Trophoblast cell (in vitro differentiated cells and primary cell): Measurements from ENCODE around the gene LHPP.

Experiments
- DNase-seq, 2 donors: peaks; one replicate each; pipeline ENCODE4 v3.0.0-alpha.2; 2016
- H2AFZ ChIP-seq: 2 replicates; pipeline ENCODE4 v1.6.1; 2013; ENCODE audit warnings: low read length, moderate library complexity, mild to moderate bottlenecking; ENCODE audit not compliant: insufficient read depth, poor library complexity
- H2AK5ac ChIP-seq: 2 replicates; pipeline ENCODE4 v1.6.1; 2013; ENCODE audit warnings: mild to moderate bottlenecking, low read length
- H2BK120ac ChIP-seq: 2 replicates; pipeline ENCODE4 v1.6.1; 2013; ENCODE audit warnings: low read length, mild to moderate bottlenecking, moderate library complexity; ENCODE audit not compliant: insufficient read depth, poor library complexity
- H2BK12ac ChIP-seq: 2 replicates; pipeline ENCODE4 v1.6.1; 2013; ENCODE audit warnings: mild to moderate bottlenecking, low read length, moderate library complexity
- H2BK5ac ChIP-seq: 2 replicates; pipeline ENCODE4 v1.6.1; 2013; ENCODE audit warnings: low read length, low read depth, moderate library complexity, mild to moderate bottlenecking; ENCODE audit not compliant: poor library complexity
- H3K14ac ChIP-seq: 2 replicates; pipeline ENCODE4 v1.6.1; 2013; ENCODE audit warnings: mild to moderate bottlenecking, low read length
- H3K18ac ChIP-seq: 2 replicates; pipeline ENCODE4 v1.6.1; 2013; ENCODE audit warnings: mild to moderate bottlenecking, low read length
- H3K23ac ChIP-seq: 2 replicates; pipeline ENCODE4 v1.6.1; 2013; ENCODE audit warnings: low read length
- H3K27ac ChIP-seq: 2 replicates; pipeline ENCODE4 v1.5.1; 2013; ENCODE audit warnings: low read depth, mild to moderate bottlenecking, inconsistent platforms, low read length, moderate library complexity
- H3K27me3 ChIP-seq: 2 replicates; pipeline ENCODE4 v1.6.1; 2013; ENCODE audit warnings: inconsistent platforms, mild to moderate bottlenecking, low read length, moderate library complexity; ENCODE audit not compliant: insufficient read depth
- H3K36me3 ChIP-seq, 2 experiments: 1 replicate in 1 of 2; 2 replicates in 1 of 2; pipeline ENCODE4 v1.6.1; 2013; ENCODE audit warnings: low read length in 2 of 2, mild to moderate bottlenecking in 2 of 2, moderate library complexity in 1 of 2; ENCODE audit not compliant: insufficient read depth in 2 of 2, control insufficient read depth in 1 of 2
- H3K4ac ChIP-seq: 2 replicates; pipeline ENCODE4 v1.6.1; 2013; ENCODE audit warnings: low read depth, mild to moderate bottlenecking, low read length, moderate library complexity
- H3K4me1 ChIP-seq, 2 experiments: 1 replicate in 1 of 2; 2 replicates in 1 of 2; pipeline ENCODE4 v1.6.1; 2013; ENCODE audit warnings: low read length in 2 of 2, mild to moderate bottlenecking in 2 of 2, moderate library complexity in 1 of 2; ENCODE audit not compliant: insufficient read depth in 2 of 2, control insufficient read depth in 1 of 2
- H3K4me2 ChIP-seq: 2 replicates; pipeline ENCODE4 v1.6.1; 2013; ENCODE audit warnings: inconsistent platforms, mild to moderate bottlenecking, low read length, moderate library complexity
- H3K4me3 ChIP-seq: 2 replicates; pipeline ENCODE4 v1.5.1; 2013; ENCODE audit warnings: mild to moderate bottlenecking, low read depth, low read length, inconsistent platforms
- H3K79me1 ChIP-seq: one replicate; pipeline ENCODE4 v1.6.1; 2013; ENCODE audit warnings: low read length
- H3K79me2 ChIP-seq: 2 replicates; pipeline ENCODE4 v1.6.1; 2013; ENCODE audit warnings: low read length, mild to moderate bottlenecking; ENCODE audit not compliant: control insufficient read depth, insufficient read depth, poor library complexity
- H3K9ac ChIP-seq: 2 replicates; pipeline ENCODE4 v1.6.1; 2013; ENCODE audit warnings: mild to moderate bottlenecking, low read length
- H3K9me3 ChIP-seq: 2 replicates; pipeline ENCODE4 v1.6.1; 2013; ENCODE audit warnings: low read depth, mild to moderate bottlenecking, control low read depth, inconsistent platforms, low read length; ENCODE audit not compliant: insufficient read depth
- H4K12ac ChIP-seq: 2 replicates; pipeline ENCODE4 v1.6.1; 2013; ENCODE audit warnings: low read depth, mild to moderate bottlenecking, low read length, moderate library complexity
- H4K8ac ChIP-seq: 2 replicates; pipeline ENCODE4 v1.6.1; 2013; ENCODE audit warnings: low read depth, mild to moderate bottlenecking, low read length, moderate library complexity
- H4K91ac ChIP-seq: one replicate; pipeline ENCODE4 v1.6.1; 2013; ENCODE audit warnings: low read depth, mild to moderate bottlenecking, low read length, moderate library complexity
- WGBS: extraction: QIAGEN DNeasy Blood & Tissue Kit; methylation state at CpG from one replicate; pipeline ENCODE4 v1.1.7; 2013; ENCODE audit warnings: missing lambda C conversion rate; ENCODE audit not compliant: insufficient read length, insufficient coverage; ENCODE audit errors: extremely low coverage; 5-methylcytosine and 5-hydroxymethylcytosine counted together

LHPP gene

GRCh38 chr10:124589491-124590041, 127.9 kb downstream of the LHPP start:
- Histone ChIP-seq H3K18ac (no peak overlapping the region), H3K9ac (no peak overlapping the region), H2AK5ac (no peak overlapping the region), H3K14ac (no peak overlapping the region), H3K27me3 (no peaks in the 10 kb centered on the region), H3K27ac (no peak overlapping the region), H2BK5ac (no peak overlapping the region), H3K4me3 (no peak overlapping the region), H4K8ac (no peak overlapping the region), H4K12ac (no peak overlapping the region), H3K4me1 (peaks cover 6 to 8% of the 10 kb centered on the region in 2 experiments), H3K4me2 (no peak overlapping the region), H3K9me3 (no peaks in the 10 kb centered on the region), H4K91ac (no peak overlapping the region), H2BK12ac (no peak overlapping the region), H2AFZ (no peak overlapping the region), H3K23ac (no peak overlapping the region), H2BK120ac (no peak overlapping the region), H3K36me3 (no peaks in the 10 kb centered on the region), H3K79me2 (no peaks in the 10 kb centered on the region), H3K79me1 (no peaks in the 10 kb centered on the region), H3K4ac (no peak overlapping the region)
- DNase-seq: no peak
- WGBS: no CpG with 5 or more reads among the region's 24 CpGs

GRCh38 chr10:124590216-124591122, 128.8 kb downstream of the LHPP start:
- Histone ChIP-seq H3K4me2 (no peak overlapping the region), H3K27ac (no peak overlapping the region), H3K14ac (no peak overlapping the region), H4K12ac (no peak overlapping the region), H2BK120ac (no peak overlapping the region), H4K8ac (no peak overlapping the region), H3K18ac (no peak overlapping the region), H3K23ac (no peak overlapping the region), H4K91ac (no peak overlapping the region), H3K36me3 (no peaks in the 10 kb centered on the region), H3K4ac (no peak overlapping the region), H3K9ac (no peak overlapping the region), H2AK5ac (no peak overlapping the region), H2AFZ (no peak overlapping the region), H3K79me2 (no peaks in the 10 kb centered on the region), H3K79me1 (no peaks in the 10 kb centered on the region), H3K4me3 (no peak overlapping the region), H2BK12ac (no peak overlapping the region), H3K9me3 (no peaks in the 10 kb centered on the region), H2BK5ac (no peak overlapping the region), H3K4me1 (peaks cover 6 to 8% of the 10 kb centered on the region in 2 experiments), H3K27me3 (no peaks in the 10 kb centered on the region)
- no peak for DNase-seq
- WGBS: no CpG with 5 or more reads among the region's 23 CpGs

GRCh38 chr10:124591123-124591495, 129.5 kb downstream of the LHPP start:
- no peak overlapping the region for H3K27ac ChIP-seq
- WGBS: no CpG with 5 or more reads among the region's 5 CpGs

GRCh38 chr10:124592101-124592500, 130.5 kb downstream of the LHPP start:
- no peak overlapping the region for H3K4me2 ChIP-seq
- no peak overlapping the region for H2BK120ac ChIP-seq
- no peaks in the 10 kb centered on the region for H3K79me2 ChIP-seq
- no peaks in the 10 kb centered on the region for H3K27me3 ChIP-seq
- H3K9ac ChIP-seq: no peak overlapping the region
- no peak overlapping the region for H4K8ac ChIP-seq
- H2AK5ac ChIP-seq: no peak overlapping the region
- H2BK5ac ChIP-seq: no peak overlapping the region
- no peak overlapping the region for H3K18ac ChIP-seq
- no peak overlapping the region for H4K12ac ChIP-seq
- H3K27ac ChIP-seq: no peak overlapping the region
- DNase-seq: no peak
- no peaks in the 10 kb centered on the region for H3K79me1 ChIP-seq
- H3K4me1 ChIP-seq: peaks cover 6 to 8% of the 10 kb centered on the region in 2 experiments
- H3K4me3 ChIP-seq: no peak overlapping the region
- H3K14ac ChIP-seq: no peak overlapping the region
- H2AFZ ChIP-seq: no peak overlapping the region
- no peak overlapping the region for H3K4ac ChIP-seq
- H4K91ac ChIP-seq: no peak overlapping the region
- no peaks in the 10 kb centered on the region for H3K9me3 ChIP-seq
- H3K23ac ChIP-seq: no peak overlapping the region
- no peaks in the 10 kb centered on the region for H3K36me3 ChIP-seq
- no peak overlapping the region for H2BK12ac ChIP-seq
- no CpG with 5 or more reads among the region's 7 CpGs for WGBS

More at GRCh38 chr10:124591123-124591495, 129.5 kb downstream of the LHPP start:
- H3K23ac ChIP-seq: no peak overlapping the region
- no peaks in the 10 kb centered on the region for H3K27me3 ChIP-seq
- no peaks in the 10 kb centered on the region for H3K36me3 ChIP-seq
- H4K8ac ChIP-seq: no peak overlapping the region
- H2AK5ac ChIP-seq: no peak overlapping the region
- no peaks in the 10 kb centered on the region for H3K79me1 ChIP-seq
- no peak overlapping the region for H3K4me3 ChIP-seq
- no peak overlapping the region for H3K9ac ChIP-seq
- no peak overlapping the region for H2AFZ ChIP-seq
- H2BK12ac ChIP-seq: no peak overlapping the region
- no peaks in the 10 kb centered on the region for H3K79me2 ChIP-seq
- H3K14ac ChIP-seq: no peak overlapping the region
- H3K4ac ChIP-seq: no peak overlapping the region
- no peak overlapping the region for H3K4me2 ChIP-seq
- no peak overlapping the region for H4K12ac ChIP-seq
- H3K4me1 ChIP-seq: peaks cover 6 to 8% of the 10 kb centered on the region in 2 experiments
- H4K91ac ChIP-seq: no peak overlapping the region
- no peak overlapping the region for H2BK120ac ChIP-seq
- H3K9me3 ChIP-seq: no peaks in the 10 kb centered on the region
- no peak overlapping the region for H2BK5ac ChIP-seq
- no peak for DNase-seq
- H3K18ac ChIP-seq: no peak overlapping the region
